Kidney (tissue), 14 donors: ENCODE results near the gene MARCHF10. TPM values are rescaled to one million over a fixed set of nuclear protein-coding genes. Genes with fewer than 3 reads are reported as not detected.
A peak's percentile ranks its signal among the peaks of the same experiment; 100 is the strongest.

Experiments
- DNase-seq, 5 donors: peaks; one replicate each; pipeline ENCODE4 v3.0.0-alpha.2; 2013 to 2020
- FAIRE-seq: peaks from 2 replicates; lab custom pipeline; 2012; peaks lifted over from hg19 to GRCh38; lab: Jason Lieb, UNC
- H3K27ac ChIP-seq, 2 donors: one replicate each; pipeline ENCODE4 v1.7.0; 2013; ENCODE audit warnings: low read depth in 2 of 2, low read length in 2 of 2, inconsistent platforms in 1 of 2
- H3K27me3 ChIP-seq: one replicate; pipeline ENCODE4 v1.7.1; 2013; ENCODE audit warnings: low read length, inconsistent platforms; ENCODE audit not compliant: control insufficient read depth, insufficient read depth
- H3K36me3 ChIP-seq, 3 donors: one replicate each; pipeline versions ENCODE4 v1.7.0 to v1.7.1; 2013; ENCODE audit warnings: low read length in 3 of 3, control low read depth in 1 of 3, inconsistent platforms in 1 of 3; ENCODE audit not compliant: insufficient read depth in 3 of 3, control insufficient read depth in 2 of 3
- H3K4me1 ChIP-seq, 3 donors: one replicate each; pipeline versions ENCODE4 v1.7.0 to v1.7.1; 2013; ENCODE audit warnings: low read length in 3 of 3, inconsistent platforms in 1 of 3, low read depth in 1 of 3; ENCODE audit not compliant: control insufficient read depth in 2 of 3, insufficient read depth in 2 of 3
- H3K4me3 ChIP-seq, 3 donors: one replicate each; pipeline versions ENCODE4 v1.7.0 to v1.8.1; 2013; ENCODE audit warnings: low read length in 3 of 3, control low read depth in 1 of 3, inconsistent platforms in 1 of 3
- H3K9ac ChIP-seq, 3 donors: one replicate each; pipeline versions ENCODE4 v1.7.0 to v1.7.1; 2013; ENCODE audit warnings: low read length in 3 of 3, control low read depth in 1 of 3, inconsistent platforms in 1 of 3
- H3K9me3 ChIP-seq, 3 donors: one replicate each; pipeline versions ENCODE4 v1.7.0 to v1.7.1; 2013; ENCODE audit warnings: low read length in 3 of 3, control low read depth in 1 of 3, inconsistent platforms in 1 of 3; ENCODE audit not compliant: control insufficient read depth in 2 of 3, insufficient read depth in 1 of 3
- CTCF ChIP-seq: IDR thresholded peaks from 3 replicates; pipeline ENCODE4 v1.5.1; 2012; ENCODE audit warnings: mild to moderate bottlenecking, moderate library complexity, borderline replicate concordance; ENCODE audit not compliant: insufficient read depth; ENCODE audit errors: extremely low read depth
- intact Hi-C: fragments of 100-400 bp; cut with DNase I; formaldehyde crosslinking; loops from one replicate; pipeline ENCODE4 v1.11.1; 2022
- polyA plus RNA-seq: library from polyadenylated mRNA; stranded (reverse); fragments of 350-450 nt; fragmentation: Illumina TruSeq; extraction: RNeasy Lipid Tissue Mini Kit (QIAGEN cat#74804); gene quantifications from one replicate; pipeline ENCODE4 v1.2.3, GENCODE V29; 2014; ENCODE audit warnings: low read depth, low replicate concordance; ENCODE audit not compliant: insufficient read depth
- total RNA-seq: library from RNA; stranded (reverse); fragmentation: NEBNext Ultra II Directional; extraction: Animal tissue kit (Norgen Biotek cat#: 25700); gene quantifications from one replicate; pipeline ENCODE4 v1.2.1, GENCODE V29; 2021
- donor health status: control.
- donor health status: control.
- donor health status: control.
- donor health status: control.
- donor health status: control.
- donor health status: DM: yes; HTN: yes; CAD: no.
- donor health status: Normal renal cell carcinoma (clear cell type).

The MARCHF10 gene
- total and polyA plus RNA-seq, 2 donors from 2014 or later: 0.66 to 6.3 TPM

- no peaks in the 10 kb centered on the region for H3K9me3 ChIP-seq
- no peak for TF ChIP-seq CTCF
- H3K36me3 ChIP-seq: no peaks in the 10 kb centered on the region
- H3K4me1 ChIP-seq: peaks cover 0 to 5% (median 0%) of the 10 kb centered on the region in 3 donors
- H3K9ac ChIP-seq: no peak overlapping the region
- no peaks in the 10 kb centered on the region for H3K27me3 ChIP-seq
- intact Hi-C loops: no loop called here
- no peak overlapping the region for H3K27ac ChIP-seq
- H3K4me3 ChIP-seq: no peak overlapping the region
- FAIRE-seq (no peak), DNase-seq (peak in 1 of 5 donors; percentile 34)
Measured at GRCh38 chr17:62715882-62716390, 92.2 kb downstream of the MARCHF10 start.

GRCh38 chr17:62714016-62714777, 93.9 kb downstream of the MARCHF10 start:
- Histone ChIP-seq H3K9me3 (no peaks in the 10 kb centered on the region), H3K27ac (no peak overlapping the region), H3K4me1 (peaks cover 0 to 6% (median 4%) of the 10 kb centered on the region in 3 donors), H3K4me3 (no peak overlapping the region), H3K36me3 (no peaks in the 10 kb centered on the region), H3K9ac (no peak overlapping the region), H3K27me3 (no peaks in the 10 kb centered on the region)
- DNase-seq (peak in 1 of 5 donors; percentile 49), FAIRE-seq (no peak)
- intact Hi-C loops: no loop called here
- TF ChIP-seq CTCF: no peak

- DNase-seq: peak in 4 of 5 donors; percentile 89 to 94 (median 91)
- no peak for FAIRE-seq
- TF ChIP-seq CTCF: no peak
Measured at GRCh38 chr17:62713086-62713881, 94.8 kb downstream of the MARCHF10 start.

More at GRCh38 chr17:62713086-62713881, 94.8 kb downstream of the MARCHF10 start:
- Histone ChIP-seq H3K4me1 (peaks cover 0 to 6% (median 4%) of the 10 kb centered on the region in 3 donors), H3K36me3 (no peaks in the 10 kb centered on the region), H3K27me3 (no peaks in the 10 kb centered on the region), H3K9ac (no peak overlapping the region), H3K27ac (no peak overlapping the region), H3K9me3 (peaks cover 0 to 5% (median 0%) of the 10 kb centered on the region in 3 donors), H3K4me3 (no peak overlapping the region)
- intact Hi-C loops: no loop called here
